Gastrocnemius medialis (tissue), 4 donors: ENCODE results near the gene KRT82. TPM values are rescaled to one million over a fixed set of nuclear protein-coding genes. Genes with fewer than 3 reads are reported as not detected.

Source experiments
- ATAC-seq, 2 donors: fragments of 150-250 bp; one replicate each; pipeline ENCODE4 v1.9.1; 2016
- DNase-seq, 2 donors: peaks; one replicate each; pipeline ENCODE4 v3.0.0-alpha.2; 2019
- H3K27ac ChIP-seq, 4 donors: fragments of 200-600 bp; sonication (generic); 1 replicate in 1 of 4; 2 replicates in 3 of 4; pipeline ENCODE4 v1.5.1; 2016 to 2018; ENCODE audit warnings: mild to moderate bottlenecking in 2 of 4, moderate library complexity in 1 of 4
- H3K27me3 ChIP-seq, 3 donors: fragments of 200-600 bp; sonication (generic) in 2 of 3; 1 replicate in 1 of 3; 2 replicates in 2 of 3; pipeline versions ENCODE4 v1.5.1 to v1.6.0; 2016 to 2019; ENCODE audit warnings: mild to moderate bottlenecking in 1 of 3, moderate library complexity in 1 of 3
- H3K36me3 ChIP-seq, 2 donors: fragments of 200-600 bp; sonication (generic) in 1 of 2; one replicate each; pipeline ENCODE4 v1.5.1; 2017 to 2018
- H3K4me1 ChIP-seq, 2 donors: fragments of 200-600 bp; sonication (generic) in 1 of 2; one replicate each; pipeline ENCODE4 v1.5.1; 2016 to 2017; ENCODE audit warnings: mild to moderate bottlenecking in 2 of 2
- H3K4me3 ChIP-seq, 4 donors: fragments of 200-600 bp; sonication (generic) in 3 of 4; 1 replicate in 1 of 4; 2 replicates in 3 of 4; pipeline ENCODE4 v1.5.1; 2016 to 2019; ENCODE audit warnings: mild to moderate bottlenecking in 2 of 4
- H3K9me3 ChIP-seq, 3 donors: fragments of 200-600 bp; sonication (generic) in 2 of 3; 1 replicate in 1 of 3; 2 replicates in 2 of 3; pipeline ENCODE4 v1.5.1; 2016 to 2019
- CTCF ChIP-seq, 5 experiments: fragments of 450-650 bp in 3 of 5; fragments of 200-600 bp in 2 of 5; sonication (generic) in 2 of 5; IDR thresholded peaks in 4 of 5; conservative IDR thresholded peaks in 1 of 5; 1 replicate in 4 of 5; 2 replicates in 1 of 5; pipeline ENCODE4 v1.5.1; 2016 to 2019; ENCODE audit warnings: antibody characterized with exemption in 5 of 5, mild to moderate bottlenecking in 3 of 5, moderate library complexity in 3 of 5
- POLR2A ChIP-seq, 2 donors: fragments of 450-650 bp; IDR thresholded peaks; one replicate each; pipeline ENCODE4 v1.6.1; 2017; ENCODE audit warnings: antibody characterized with exemption in 2 of 2, mild to moderate bottlenecking in 2 of 2, moderate library complexity in 2 of 2
- in situ Hi-C, 4 donors: fragments of 200-750 bp; cut with MboI; loops; one replicate each; pipeline versions ENCODE4 v1.15.0 to v1.8.0; 2017; ENCODE audit warnings: low sequenced_read_pairs in 4 of 4
- intact Hi-C: fragments of 100-400 bp; cut with DNase I; formaldehyde crosslinking; loops from one replicate; pipeline ENCODE4 v1.15.1; 2023; ENCODE audit warnings: low total_unique reads
- total RNA-seq, 4 donors: library from RNA; depleted of rRNA; stranded (reverse); fragments of >200 nt; gene quantifications; one replicate each; pipeline versions ENCODE4 v1.1.0 to v1.2.3, GENCODE V29; 2016

KRT82 gene
- total RNA-seq, 4 donors from 2014 or later: not detected

- no peak for TF ChIP-seq POLR2A (IDR thresholded peaks at IDR 0.05)
- TF ChIP-seq CTCF (IDR thresholded peaks at IDR 0.05 in 4 of 5, conservative IDR thresholded peaks at IDR 0.05 in 1 of 5): no peak
- H3K4me1 ChIP-seq: no peaks in the 10 kb centered on the region
- no peak overlapping the region for H3K27ac ChIP-seq
- H3K4me3 ChIP-seq: no peak overlapping the region
- in situ Hi-C loops: no loop called here
- peaks cover 2 to 9% (median 7%) of the 10 kb centered on the region in 3 donors for H3K27me3 ChIP-seq
- intact Hi-C loops: no loop called here
- ATAC-seq: no peak
- H3K9me3 ChIP-seq: no peaks in the 10 kb centered on the region
- no peaks in the 10 kb centered on the region for H3K36me3 ChIP-seq
- no peak for DNase-seq
Observed at GRCh38 chr12:52436828-52437474, 30.8 kb upstream of the KRT82 start.

- Histone ChIP-seq H3K4me3 (no peak overlapping the region), H3K9me3 (no peaks in the 10 kb centered on the region), H3K36me3 (no peaks in the 10 kb centered on the region), H3K27me3 (peaks cover 2 to 10% (median 9%) of the 10 kb centered on the region in 3 donors), H3K27ac (no peak overlapping the region), H3K4me1 (no peaks in the 10 kb centered on the region)
- in situ Hi-C loops: no loop called here
- intact Hi-C loops: no loop called here
- no peak for DNase-seq
- no peak for TF ChIP-seq CTCF (IDR thresholded peaks at IDR 0.05 in 4 of 5, conservative IDR thresholded peaks at IDR 0.05 in 1 of 5)
- ATAC-seq: no peak
Observed at GRCh38 chr12:52436000-52436827, 30.1 kb upstream of the KRT82 start.

GRCh38 chr12:52435659-52435999 lies 29.5 kb upstream of the KRT82 start:
- in situ Hi-C loops (no loop called here), intact Hi-C loops (no loop called here)
- Histone ChIP-seq H3K36me3 (no peaks in the 10 kb centered on the region), H3K9me3 (no peaks in the 10 kb centered on the region), H3K4me1 (no peaks in the 10 kb centered on the region), H3K27ac (no peak overlapping the region), H3K27me3 (peaks cover 2 to 11% (median 9%) of the 10 kb centered on the region in 3 donors), H3K4me3 (no peak overlapping the region)
- no peak for DNase-seq
- ATAC-seq: no peak
- TF ChIP-seq CTCF (IDR thresholded peaks at IDR 0.05 in 4 of 5, conservative IDR thresholded peaks at IDR 0.05 in 1 of 5): no peak
- no peak for TF ChIP-seq POLR2A (IDR thresholded peaks at IDR 0.05)

- no peak overlapping the region for H3K4me3 ChIP-seq
- intact Hi-C loops: no loop called here
- no peak overlapping the region for H3K27ac ChIP-seq
- no peaks in the 10 kb centered on the region for H3K36me3 ChIP-seq
- H3K4me1 ChIP-seq: no peaks in the 10 kb centered on the region
- H3K27me3 ChIP-seq: peaks cover 2 to 11% (median 9%) of the 10 kb centered on the region in 3 donors
- ATAC-seq (no peak), DNase-seq (no peak)
- no peak for TF ChIP-seq CTCF (IDR thresholded peaks at IDR 0.05 in 4 of 5, conservative IDR thresholded peaks at IDR 0.05 in 1 of 5)
- TF ChIP-seq POLR2A (IDR thresholded peaks at IDR 0.05): no peak
- H3K9me3 ChIP-seq: no peaks in the 10 kb centered on the region
- in situ Hi-C loops: no loop called here
Observed at GRCh38 chr12:52434760-52435530, 28.8 kb upstream of the KRT82 start.
